Smooth muscle cell (in vitro differentiated cells): ENCODE data around the gene HAGH. TPM values are rescaled to one million over a fixed set of nuclear protein-coding genes. Genes with fewer than 3 reads are reported as not detected.

Experiments used
- DNase-seq: peaks from one replicate; lab custom pipeline; 2025; ENCODE audit not compliant: unreplicated experiment; lab: John Stamatoyannopoulos, UW
- H2AFZ ChIP-seq: fragments of 200-600 bp; sonication (generic); 2 replicates; pipeline ENCODE4 v1.6.0; 2016; ENCODE audit warnings: antibody characterized with exemption, low read depth, mild to moderate bottlenecking
- H3F3A ChIP-seq: fragments of 200-600 bp; sonication (generic); 2 replicates; pipeline ENCODE4 v1.6.0; 2017; ENCODE audit warnings: antibody characterized with exemption, low read depth
- H3K27ac ChIP-seq: fragments of 200-600 bp; sonication (generic); 2 replicates; pipeline ENCODE4 v1.5.1; 2016; ENCODE audit warnings: low read depth, mild to moderate bottlenecking
- H3K27me3 ChIP-seq: fragments of 200-600 bp; sonication (generic); 2 replicates; pipeline ENCODE4 v1.6.1; 2016; ENCODE audit warnings: low read depth, mild to moderate bottlenecking
- H3K36me3 ChIP-seq: fragments of 200-600 bp; sonication (generic); 2 replicates; pipeline ENCODE4 v1.5.1; 2016; ENCODE audit warnings: low read depth
- H3K4me1 ChIP-seq: fragments of 200-600 bp; sonication (generic); 2 replicates; pipeline ENCODE4 v1.5.1; 2016; ENCODE audit warnings: low read depth
- H3K4me2 ChIP-seq: fragments of 200-600 bp; sonication (generic); 2 replicates; pipeline ENCODE4 v1.6.0; 2016; ENCODE audit warnings: mild to moderate bottlenecking
- H3K4me3 ChIP-seq: fragments of 200-600 bp; sonication (generic); 2 replicates; pipeline ENCODE4 v1.5.1; 2016; ENCODE audit warnings: mild to moderate bottlenecking
- H3K79me2 ChIP-seq: fragments of 200-600 bp; sonication (generic); 2 replicates; pipeline ENCODE4 v1.6.0; 2016; ENCODE audit warnings: low read depth, mild to moderate bottlenecking
- H3K9ac ChIP-seq: fragments of 200-600 bp; sonication (generic); 2 replicates; pipeline ENCODE4 v1.6.0; 2016; ENCODE audit warnings: low read depth
- H3K9me3 ChIP-seq: fragments of 200-600 bp; sonication (generic); replicated peaks from 2 replicates; pipeline ENCODE4 v1.5.1; 2016; ENCODE audit warnings: low read depth
- H4K20me1 ChIP-seq: fragments of 200-600 bp; sonication (generic); 2 replicates; pipeline ENCODE4 v1.6.0; 2016; ENCODE audit warnings: low read depth
- CTCF ChIP-seq: fragments of 200-600 bp; sonication (generic); IDR thresholded peaks from 2 replicates; pipeline ENCODE4 v1.5.1; 2017; ENCODE audit warnings: borderline replicate concordance, mild to moderate bottlenecking, antibody characterized with exemption; ENCODE audit not compliant: insufficient read depth, poor library complexity, severe bottlenecking
- WGBS: methylation state at CpG from one replicate; pipeline ENCODE4 v1.1.7; 2016; ENCODE audit warnings: low lambda C conversion rate; 5-methylcytosine and 5-hydroxymethylcytosine counted together
- polyA plus RNA-seq: library from polyadenylated mRNA; unstranded; fragments of >200 nt; fragmentation: Nextera tagmentation; extraction: Ambion mirVana; gene quantifications from 2 replicates; pipeline ENCODE4 v1.2.1, GENCODE V29; 2016
- total RNA-seq: library from RNA; depleted of rRNA; stranded (reverse); fragments of >200 nt; gene quantifications from 2 replicates; pipeline ENCODE4 v1.2.3, GENCODE V29; 2014

Gene HAGH
- total and polyA plus RNA-seq, 2 experiments from 2014 or later, result 20.9 to 43.0 TPM

- H3K9ac ChIP-seq, result no peak overlapping the region
- 56% methylated on average over 66 of the region's 81 CpGs for WGBS
- DNase-seq, result no peak
- H2AFZ ChIP-seq, result no peak overlapping the region
- no peaks in the 10 kb centered on the region for H3K27me3 ChIP-seq
- no peaks in the 10 kb centered on the region for H3K9me3 ChIP-seq
- no peak overlapping the region for H3K4me2 ChIP-seq
- H3K27ac ChIP-seq, result no peak overlapping the region
- no peak overlapping the region for H3K4me3 ChIP-seq
- TF ChIP-seq CTCF, result peak; percentile 43
- no peaks in the 10 kb centered on the region for H3F3A ChIP-seq
- no peaks in the 10 kb centered on the region for H3K79me2 ChIP-seq
- no peaks in the 10 kb centered on the region for H3K36me3 ChIP-seq
- no peaks in the 10 kb centered on the region for H3K4me1 ChIP-seq
- H4K20me1 ChIP-seq, result no peaks in the 10 kb centered on the region
Observed at GRCh38 chr16:1763521-1764511, 62.8 kb downstream of the HAGH start.

GRCh38 chr16:1762879-1763520 is 63.6 kb downstream of the HAGH start:
- Histone ChIP-seq H3K9me3 (no peaks in the 10 kb centered on the region), H3K36me3 (no peaks in the 10 kb centered on the region), H3K4me2 (no peak overlapping the region), H3K79me2 (no peaks in the 10 kb centered on the region), H3K4me3 (no peak overlapping the region), H3K4me1 (no peaks in the 10 kb centered on the region), H4K20me1 (no peaks in the 10 kb centered on the region), H3K27ac (no peak overlapping the region), H3F3A (no peaks in the 10 kb centered on the region), H2AFZ (no peak overlapping the region), H3K9ac (no peak overlapping the region), H3K27me3 (no peaks in the 10 kb centered on the region)
- no peak for TF ChIP-seq CTCF
- DNase-seq, result no peak
- WGBS, result 91% methylated on average over 23 of the region's 24 CpGs

GRCh38 chr16:1762196-1762878 is 64.3 kb downstream of the HAGH start:
- H4K20me1 ChIP-seq, result no peaks in the 10 kb centered on the region
- H3K36me3 ChIP-seq, result no peaks in the 10 kb centered on the region
- no peak overlapping the region for H2AFZ ChIP-seq
- no peak overlapping the region for H3K4me3 ChIP-seq
- no peak overlapping the region for H3K9ac ChIP-seq
- H3K27me3 ChIP-seq, result no peaks in the 10 kb centered on the region
- no peak for DNase-seq
- H3F3A ChIP-seq, result no peaks in the 10 kb centered on the region
- H3K9me3 ChIP-seq, result no peaks in the 10 kb centered on the region
- no peak overlapping the region for H3K27ac ChIP-seq
- no peak overlapping the region for H3K4me2 ChIP-seq
- H3K79me2 ChIP-seq, result no peaks in the 10 kb centered on the region
- no peak for TF ChIP-seq CTCF
- H3K4me1 ChIP-seq, result no peaks in the 10 kb centered on the region
- 96% methylated on average over 30 of the region's 30 CpGs for WGBS
